ENCODE measurements around the gene UGT2A1. TPM values are rescaled to one million over a fixed set of nuclear protein-coding genes. Genes with fewer than 3 reads are reported as not detected.

The UGT2A1 gene
- total RNA-seq, 4 donors from 2014 or later: not detected

- TF ChIP-seq CTCF (IDR thresholded peaks at IDR 0.05) (no peak), POLR2A (IDR thresholded peaks at IDR 0.05) (no peak)
- H3K27me3 ChIP-seq: no peaks in the 10 kb centered on the region
- no peaks in the 10 kb centered on the region for H3K9me3 ChIP-seq
- no peak overlapping the region for H3K27ac ChIP-seq
- DNase-seq: no peak
- intact Hi-C loops (cut with DNase I; ENCODE audit: low total_unique reads): no loop called here
- H3K4me1 ChIP-seq: no peaks in the 10 kb centered on the region
- no peak overlapping the region for H3K4me3 ChIP-seq
- no peaks in the 10 kb centered on the region for H3K36me3 ChIP-seq
These were observed 61.7 kb downstream of the UGT2A1 start for GRCh38 chr4:69591364-69591763.

- H3K27ac ChIP-seq: no peak overlapping the region
- TF ChIP-seq CTCF (IDR thresholded peaks at IDR 0.05) (no peak), POLR2A (IDR thresholded peaks at IDR 0.05) (no peak)
- intact Hi-C loops (cut with DNase I; ENCODE audit: low total_unique reads): no loop called here
- no peaks in the 10 kb centered on the region for H3K9me3 ChIP-seq
- H3K4me1 ChIP-seq: no peaks in the 10 kb centered on the region
- no peaks in the 10 kb centered on the region for H3K27me3 ChIP-seq
- no peaks in the 10 kb centered on the region for H3K36me3 ChIP-seq
- no peak overlapping the region for H3K4me3 ChIP-seq
- DNase-seq: no peak
These were observed 63.2 kb downstream of the UGT2A1 start for GRCh38 chr4:69589884-69590283.

- Histone ChIP-seq H3K4me3 (no peak overlapping the region), H3K36me3 (no peaks in the 10 kb centered on the region), H3K9me3 (no peaks in the 10 kb centered on the region), H3K27me3 (no peaks in the 10 kb centered on the region), H3K27ac (no peak overlapping the region), H3K4me1 (no peaks in the 10 kb centered on the region)
- no peak for DNase-seq
- intact Hi-C loops (cut with DNase I; ENCODE audit: low total_unique reads): no loop called here
- no peak for TF ChIP-seq CTCF (IDR thresholded peaks at IDR 0.05)
- TF ChIP-seq POLR2A (IDR thresholded peaks at IDR 0.05): no peak
These were observed 68.9 kb downstream of the UGT2A1 start for GRCh38 chr4:69584135-69584534.

GRCh38 chr4:69583543-69583942 is 69.5 kb downstream of the UGT2A1 start:
- no peaks in the 10 kb centered on the region for H3K9me3 ChIP-seq
- H3K27me3 ChIP-seq: no peaks in the 10 kb centered on the region
- TF ChIP-seq POLR2A (IDR thresholded peaks at IDR 0.05): no peak
- TF ChIP-seq CTCF (IDR thresholded peaks at IDR 0.05): no peak
- no peak overlapping the region for H3K4me3 ChIP-seq
- intact Hi-C loops (cut with DNase I; ENCODE audit: low total_unique reads): no loop called here
- H3K4me1 ChIP-seq: no peaks in the 10 kb centered on the region
- no peak overlapping the region for H3K27ac ChIP-seq
- no peak for DNase-seq
- H3K36me3 ChIP-seq: no peaks in the 10 kb centered on the region

- H3K27ac ChIP-seq: no peak overlapping the region
- no peak overlapping the region for H3K4me3 ChIP-seq
- DNase-seq: no peak
- H3K4me1 ChIP-seq: no peaks in the 10 kb centered on the region
- no peaks in the 10 kb centered on the region for H3K36me3 ChIP-seq
- H3K9me3 ChIP-seq: no peaks in the 10 kb centered on the region
- TF ChIP-seq POLR2A (IDR thresholded peaks at IDR 0.05): no peak
- TF ChIP-seq CTCF (IDR thresholded peaks at IDR 0.05): no peak
- H3K27me3 ChIP-seq: no peaks in the 10 kb centered on the region
- intact Hi-C loops (cut with DNase I; ENCODE audit: low total_unique reads): no loop called here
These were observed 75.8 kb downstream of the UGT2A1 start for GRCh38 chr4:69577245-69577644.
